ENCODE results near the gene MRNIP. TPM values are rescaled to one million over a fixed set of nuclear protein-coding genes. Genes with fewer than 3 reads are reported as not detected.

The MRNIP gene
- total RNA-seq, 1 experiment from 2014 or later = 31.1 TPM

GRCh38 chr5:179817470-179817840 lies 41.2 kb downstream of the MRNIP start:
- H3K4me1 ChIP-seq (ENCODE audit: insufficient read depth, low read length) = peaks cover 3% of the 10 kb centered on the region; the same call in 1 of the 2 replicates
- H3K9me3 Mint-ChIP-seq = no peaks in the 10 kb centered on the region; a peak in 2 of 5 replicates
- H4K5ac ChIP-seq (ENCODE audit: insufficient read length, low read depth, low read length) = no peak overlapping the region
- no peak overlapping the region for H3K4ac ChIP-seq (ENCODE audit: low read depth, low read length)
- H3K27ac Mint-ChIP-seq = no peak overlapping the region
- H3T11ph ChIP-seq (ENCODE audit: low read length) = no peak overlapping the region
- H2BK5ac ChIP-seq (ENCODE audit: insufficient read length, low read length) = no peak overlapping the region
- peaks cover 5 to 25% (median 17%) of the 10 kb centered on the region in 3 experiments for H3K36me3 Mint-ChIP-seq (ENCODE audit: insufficient read depth in 1 of 3, low read depth in 3 of 3)
- H3K4me2 ChIP-seq (ENCODE audit: insufficient read depth, insufficient read length, low read length) = peak overlapping the region; percentile 19
- peaks cover 41% of the 10 kb centered on the region in 2 experiments for H3K4me1 Mint-ChIP-seq
- DNase-seq = no peak
- no peaks in the 10 kb centered on the region for H3K9me3 ChIP-seq (ENCODE audit: control insufficient read depth, low read depth, low read length)
- no peak overlapping the region for H2BK12ac ChIP-seq (ENCODE audit: insufficient read length, low read depth, low read length)
- H2BK15ac ChIP-seq (ENCODE audit: low read depth, low read length) = no peak overlapping the region
- H4K8ac ChIP-seq (replicated peaks; ENCODE audit: insufficient read length, low read depth, low read length) = no peak overlapping the region
- H3K79me1 ChIP-seq (ENCODE audit: insufficient read depth, low read depth, low read length, poor library complexity, severe bottlenecking) = peaks cover 6% of the 10 kb centered on the region
- H3K14ac ChIP-seq (ENCODE audit: insufficient read depth, low read length) = no peak overlapping the region
- H2AFZ ChIP-seq (ENCODE audit: low read length) = no peak overlapping the region
- TF ChIP-seq CTCF (conservative IDR thresholded peaks at IDR 0.05) = no peak
- no peaks in the 10 kb centered on the region for H3K27me3 ChIP-seq (ENCODE audit: insufficient read depth, low read length)
- no peak overlapping the region for H3K9ac ChIP-seq (ENCODE audit: extremely low read depth, insufficient read length, low read length)
- H4K20me1 ChIP-seq (ENCODE audit: control insufficient read depth, insufficient read depth, insufficient read length) = no peaks in the 10 kb centered on the region
- no peak overlapping the region for H3K23ac ChIP-seq (ENCODE audit: insufficient read length, low read depth, low read length)
- H3K18ac ChIP-seq (ENCODE audit: insufficient read length, low read depth, low read length) = no peak overlapping the region
- no CpG with 5 or more reads among the region's 8 CpGs for WGBS (ENCODE audit: extremely low coverage, insufficient read length, low lambda C conversion rate)
- no peak overlapping the region for H2AK5ac ChIP-seq (ENCODE audit: insufficient read length, low read length)
- H3K56ac ChIP-seq (ENCODE audit: insufficient read length, low read depth, low read length) = no peak overlapping the region
- no peak overlapping the region for H2BK120ac ChIP-seq (ENCODE audit: low read depth, low read length, poor library complexity, severe bottlenecking)
- H3K27ac ChIP-seq (ENCODE audit: insufficient read length, low read depth, low read length) = no peak overlapping the region
- peaks cover 6% of the 10 kb centered on the region; the same call in 1 of the 2 replicates for H3K79me2 ChIP-seq (ENCODE audit: insufficient read depth, low read length)
- no peak overlapping the region for H4K91ac ChIP-seq (ENCODE audit: insufficient read length, low read depth, low read length)
- peak overlapping the region; percentile 40 to 72 for H3K4me3 Mint-ChIP-seq
- H2BK20ac ChIP-seq (ENCODE audit: low read depth, low read length, poor library complexity, severe bottlenecking) = no peak overlapping the region
- peaks cover 16% of the 10 kb centered on the region for H3K23me2 ChIP-seq (ENCODE audit: insufficient read length, low read depth, low read length, poor library complexity, severe bottlenecking)
- peaks cover 13% of the 10 kb centered on the region for H3K27me3 Mint-ChIP-seq (ENCODE audit: low read depth)

Data from H9 (cell line).